Motor neuron (in vitro differentiated cells): ENCODE results near the gene RASL11B. TPM values are rescaled to one million over a fixed set of nuclear protein-coding genes. Genes with fewer than 3 reads are reported as not detected.
A peak's percentile ranks its signal among the peaks of the same experiment; 100 is the strongest.

ENCODE experiments used
- ATAC-seq, 8 experiments: fragments of 200-7000 bp; cut with Tn5 transposase; replicated peaks in 6 of 8; 2 replicates each; pipeline ENCODE4 v1.8.0; 2021; ENCODE audit warnings: mild to moderate bottlenecking in 8 of 8, moderate library complexity in 8 of 8
- H3K27ac ChIP-seq, 2 donors: fragments of 250-450 bp; sonication (Bioruptor Pico); 2 replicates each; pipeline ENCODE4 v1.9.0; 2021; ENCODE audit warnings: antibody characterized with exemption in 2 of 2, mild to moderate bottlenecking in 2 of 2, moderate library complexity in 1 of 2
- H3K4me1 ChIP-seq, 2 donors: fragments of 250-450 bp; sonication (Bioruptor Pico); replicated peaks in 1 of 2; 2 replicates each; pipeline ENCODE4 v1.6.1; 2021; ENCODE audit warnings: antibody characterized with exemption in 2 of 2, mild to moderate bottlenecking in 2 of 2, moderate library complexity in 1 of 2
- H3K4me3 ChIP-seq, 5 donors: fragments of 250-450 bp; sonication (Bioruptor Pico); 2 replicates each; pipeline ENCODE4 v1.9.0; 2021; ENCODE audit warnings: antibody characterized with exemption in 5 of 5, mild to moderate bottlenecking in 5 of 5, moderate library complexity in 4 of 5
- WGBS, 10 experiments: fragments of 450-650 bp; shearing (Covaris generic); methylation state at CpG; one replicate each; pipeline ENCODE4 v1.0.0; 2022; 5-methylcytosine and 5-hydroxymethylcytosine counted together
- in situ Hi-C, 9 experiments: fragments of 400-800 bp; cut with MboI; loops; one replicate each; pipeline ENCODE4 v1.15.0; 2021; ENCODE audit warnings: low sequenced_read_pairs in 9 of 9, low pct_unique_long_range_greater_than_20kb in 2 of 9; ENCODE audit not compliant: unreplicated experiment in 9 of 9
- total RNA-seq, 8 experiments: library from RNA; unstranded; fragments of 300-600 nt; gene quantifications; 2 replicates each; pipeline versions ENCODE4 v1.2.3 to v1.2.4, GENCODE V29; 2022

Gene RASL11B
- total RNA-seq, 8 experiments from 2014 or later = 0.41 to 17.7 (median 2.5) TPM

DNA sequence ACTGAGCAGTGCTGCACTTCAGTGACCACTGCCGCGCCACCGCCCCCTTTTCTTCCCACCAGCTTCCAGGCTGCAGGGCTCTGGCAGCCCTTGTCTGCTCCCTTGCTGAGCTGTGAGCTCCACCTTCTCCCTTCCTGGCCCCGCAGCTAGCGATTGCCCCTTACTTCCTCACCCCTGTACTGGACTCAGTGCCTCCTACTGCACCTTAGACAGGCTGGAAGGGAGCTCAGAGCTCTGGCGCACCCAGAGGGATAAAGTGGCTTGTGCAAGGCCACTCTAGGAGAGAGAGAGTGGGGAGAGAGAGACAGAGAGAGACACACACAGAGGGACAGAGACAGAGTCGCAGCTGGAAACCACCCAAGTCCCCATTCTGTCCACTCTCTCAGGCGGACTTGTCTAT lies 6.0 kb downstream of the RASL11B start:
- Histone ChIP-seq H3K4me3 (no peak overlapping the region), H3K27ac (no peak overlapping the region), H3K4me1 (peaks cover 7 to 23% of the 10 kb centered on the region in 2 donors)
- in situ Hi-C loops = no loop called here
- WGBS, 10 experiments = 0 to 82% (median 60%) methylated on average over 1 to 5 of the region's 8 CpGs; no CpG with 5 or more reads in 3 of the 10 experiments
- ATAC-seq = peak in 6 of 8 experiments; percentile 34 to 68 (median 62)

- 47 to 100% (median 75%) methylated on average over 1 to 5 of the region's 12 CpGs; no CpG with 5 or more reads in 4 of the 10 experiments for WGBS, 10 experiments
- in situ Hi-C loops = no loop called here
- Histone ChIP-seq H3K4me3 (no peak overlapping the region), H3K27ac (peak overlapping the region in 1 of 2 donors; percentile 27), H3K4me1 (peaks cover 16 to 27% of the 10 kb centered on the region in 2 donors)
- peak in 7 of 8 experiments; percentile 33 to 81 (median 49) for ATAC-seq
These were observed 7.1 kb downstream of the RASL11B start for GRCh38 chr4:52869196-52869595.

DNA sequence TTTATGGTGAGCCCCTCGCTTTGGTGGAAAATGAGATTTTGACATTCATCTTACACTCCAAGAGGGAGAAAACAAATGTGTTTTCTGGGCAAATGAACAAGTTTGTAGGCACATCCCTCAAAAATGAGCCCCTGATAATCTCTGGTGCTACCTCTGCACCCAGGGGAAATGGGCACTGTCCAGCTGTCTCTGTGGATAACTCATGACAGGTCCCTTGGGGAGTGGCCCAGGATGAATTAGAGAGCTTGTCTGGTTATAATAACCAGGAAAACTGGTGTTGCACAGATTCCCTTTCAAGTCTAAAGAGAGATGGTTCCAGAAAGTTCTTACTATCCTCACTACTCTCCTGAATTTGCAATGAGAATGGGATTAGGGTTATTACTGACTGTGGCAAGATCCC lies 7.5 kb downstream of the RASL11B start:
- WGBS, 10 experiments = 0 to 100% (median 60%) methylated on average over 1 of the region's 1 CpG; no CpG with 5 or more reads in 6 of the 10 experiments
- Histone ChIP-seq H3K4me3 (no peak overlapping the region), H3K27ac (no peak overlapping the region), H3K4me1 (peaks cover 16 to 28% of the 10 kb centered on the region in 2 donors)
- in situ Hi-C loops = no loop called here
- ATAC-seq = peak in 1 of 8 experiments; percentile 20

DNA sequence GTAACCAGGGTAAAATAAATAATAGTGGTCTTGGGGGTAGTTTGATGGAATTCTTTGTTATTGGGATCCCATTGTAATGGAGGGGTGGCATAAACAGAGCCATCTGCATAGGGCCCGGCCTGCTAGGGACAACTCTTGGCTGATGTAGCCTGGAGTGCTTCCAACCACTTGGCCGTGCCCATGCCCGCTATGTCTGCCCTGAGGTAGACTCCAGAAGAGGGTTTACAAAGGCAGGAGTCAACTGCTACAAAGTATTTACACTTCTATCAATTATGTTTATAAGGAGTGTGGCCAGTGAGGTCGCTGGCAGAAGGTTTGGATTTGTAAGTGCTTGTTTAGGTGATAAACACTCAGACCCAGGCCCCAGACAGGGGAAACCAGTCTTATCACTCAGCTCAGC lies 8.1 kb downstream of the RASL11B start:
- ATAC-seq = no peak
- WGBS, 10 experiments = 52 to 100% (median 78%) methylated on average over 1 to 3 of the region's 4 CpGs; no CpG with 5 or more reads in 6 of the 10 experiments
- Histone ChIP-seq H3K27ac (no peak overlapping the region), H3K4me1 (peaks cover 16 to 28% of the 10 kb centered on the region in 2 donors), H3K4me3 (no peak overlapping the region)
- in situ Hi-C loops = no loop called here

GRCh38 chr4:52873191-52873590 lies 11.1 kb downstream of the RASL11B start:
- WGBS, 10 experiments = 0 to 100% (median 20%) methylated on average over 1 of the region's 1 CpG; no CpG with 5 or more reads in 4 of the 10 experiments
- Histone ChIP-seq H3K4me1 (peaks cover 14 to 25% of the 10 kb centered on the region in 2 donors), H3K27ac (no peak overlapping the region), H3K4me3 (no peak overlapping the region)
- in situ Hi-C loops = no loop called here
- ATAC-seq = peak in 5 of 8 experiments; percentile 82 to 91 (median 90)

DNA sequence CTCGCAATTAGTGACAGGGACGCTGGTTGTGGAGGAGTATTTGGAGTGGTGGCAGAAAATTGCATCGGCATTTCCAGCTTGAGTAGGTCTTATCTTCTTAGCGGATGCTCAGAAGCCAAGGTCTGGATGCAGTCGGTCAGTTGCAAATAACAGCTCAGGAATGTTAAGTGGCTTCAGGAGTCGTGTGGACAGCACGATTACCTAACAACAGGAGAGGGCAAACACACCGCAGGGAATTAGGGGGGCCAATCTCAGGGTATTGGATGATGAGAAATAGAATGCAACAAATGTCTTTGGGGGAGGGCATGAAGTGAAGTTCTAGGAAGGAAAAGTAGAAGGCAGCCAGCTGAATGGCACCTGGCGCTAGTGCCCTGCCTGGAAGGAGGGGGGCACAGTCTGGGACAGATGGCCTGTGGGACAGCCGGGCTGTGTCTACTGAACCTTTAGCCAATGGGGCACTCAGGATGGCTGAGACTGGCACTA lies 11.8 kb downstream of the RASL11B start:
- ATAC-seq = peak in 1 of 8 experiments; percentile 35
- WGBS, 10 experiments = 31 to 100% (median 50%) methylated on average over 1 to 6 of the region's 10 CpGs; no CpG with 5 or more reads in 1 of the 10 experiments
- Histone ChIP-seq H3K27ac (no peak overlapping the region), H3K4me1 (peaks cover 13 to 24% of the 10 kb centered on the region in 2 donors), H3K4me3 (no peak overlapping the region)
- in situ Hi-C loops = no loop called here

- WGBS, 10 experiments = 82 to 100% (median 93%) methylated on average over 1 to 5 of the region's 5 CpGs; no CpG with 5 or more reads in 2 of the 10 experiments
- in situ Hi-C loops = no loop called here
- peaks cover 8 to 18% of the 10 kb centered on the region in 2 donors for H3K4me1 ChIP-seq
These were observed 12.8 kb downstream of the RASL11B start for GRCh38 chr4:52874948-52875347.

GRCh38 chr4:52876069-52876468 lies 14.0 kb downstream of the RASL11B start:
- 75 to 100% (median 90%) methylated on average over 1 to 2 of the region's 4 CpGs; no CpG with 5 or more reads in 6 of the 10 experiments for WGBS, 10 experiments
- no peak overlapping the region for H3K4me3 ChIP-seq
- peaks cover 8 to 18% of the 10 kb centered on the region in 2 donors for H3K4me1 ChIP-seq
- in situ Hi-C loops = no loop called here
- H3K27ac ChIP-seq = no peak overlapping the region
- no peak for ATAC-seq

More at GRCh38 chr4:52874948-52875347, 12.8 kb downstream of the RASL11B start:
- Histone ChIP-seq H3K27ac (no peak overlapping the region), H3K4me3 (no peak overlapping the region)
- no peak for ATAC-seq

DNA sequence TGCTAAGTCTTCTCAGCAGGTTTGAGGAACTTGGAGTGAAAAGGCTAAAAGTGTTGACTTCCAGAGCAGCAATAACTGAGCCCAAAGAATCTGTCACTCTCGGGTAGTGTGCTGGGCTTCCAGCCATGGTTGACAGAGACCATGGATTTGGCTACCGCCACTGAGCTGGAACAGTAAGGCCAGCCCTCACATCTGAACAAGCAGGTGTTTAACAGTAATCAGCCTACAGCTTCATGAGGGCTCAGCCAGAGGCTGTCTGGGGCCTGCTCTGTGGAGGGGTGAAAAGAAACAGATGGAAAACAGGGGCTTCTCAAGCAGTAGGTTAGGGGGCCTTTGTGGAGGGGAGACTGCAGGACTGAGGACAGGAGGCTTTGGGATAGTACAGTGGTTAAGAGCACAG lies 14.9 kb downstream of the RASL11B start:
- 89 to 100% (median 100%) methylated on average over 1 of the region's 2 CpGs; no CpG with 5 or more reads in 7 of the 10 experiments for WGBS, 10 experiments
- in situ Hi-C loops = no loop called here
- H3K27ac ChIP-seq = no peak overlapping the region
- peaks cover 8 to 18% of the 10 kb centered on the region in 2 donors for H3K4me1 ChIP-seq
- no peak for ATAC-seq
- H3K4me3 ChIP-seq = no peak overlapping the region

GRCh38 chr4:52877694-52878093 lies 15.6 kb downstream of the RASL11B start:
- no peak for ATAC-seq
- Histone ChIP-seq H3K27ac (no peak overlapping the region), H3K4me1 (peaks cover 8 to 18% of the 10 kb centered on the region in 2 donors), H3K4me3 (no peak overlapping the region)
- in situ Hi-C loops = no loop called here
- WGBS, 10 experiments = 67 to 100% (median 100%) methylated on average over 1 to 3 of the region's 6 CpGs; no CpG with 5 or more reads in 5 of the 10 experiments

DNA sequence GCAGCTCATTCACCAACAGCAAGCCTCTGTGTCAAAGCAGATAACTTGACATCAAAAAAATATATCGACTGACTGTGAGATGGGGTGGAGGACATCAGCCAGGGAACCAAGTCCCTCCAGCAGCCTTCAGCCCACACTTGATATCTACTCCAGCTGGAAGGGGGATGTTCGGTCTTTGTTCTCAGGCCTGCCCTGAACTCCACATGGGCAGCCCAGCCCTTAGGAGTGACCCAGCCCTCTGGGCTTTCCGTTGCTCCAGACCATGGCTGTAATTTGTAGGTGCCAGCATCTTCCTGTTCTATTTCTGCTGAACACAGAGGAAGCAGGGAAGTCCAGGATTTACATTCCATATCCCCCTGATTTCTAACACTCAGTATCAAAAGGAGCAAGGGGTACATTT lies 17.4 kb downstream of the RASL11B start:
- Histone ChIP-seq H3K4me3 (no peak overlapping the region), H3K27ac (no peak overlapping the region), H3K4me1 (peaks cover 0 to 8% of the 10 kb centered on the region in 2 donors)
- 80 to 100% (median 92%) methylated on average over 1 to 3 of the region's 3 CpGs; no CpG with 5 or more reads in 3 of the 10 experiments for WGBS, 10 experiments
- peak in 1 of 8 experiments; percentile 77 for ATAC-seq
- in situ Hi-C loops = no loop called here

DNA sequence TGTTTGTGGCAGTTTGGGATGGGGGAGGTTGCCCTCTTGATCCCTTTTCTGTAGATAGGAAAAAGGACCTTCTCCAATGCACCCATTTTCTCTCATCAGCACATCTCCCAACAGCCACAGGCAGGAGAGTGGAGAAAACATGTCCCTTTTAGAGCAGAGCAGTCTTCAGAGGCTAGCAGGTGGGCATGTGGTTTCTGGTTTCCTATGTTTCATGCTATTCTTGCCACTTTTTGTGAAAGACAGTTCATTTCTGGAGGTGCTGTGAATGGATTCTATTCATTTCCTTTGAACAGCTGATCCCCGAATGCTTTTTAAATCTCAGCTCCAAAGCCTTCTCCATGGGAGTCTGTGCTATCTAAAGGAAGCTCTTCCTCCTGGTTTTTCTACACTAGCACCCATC lies 18.9 kb downstream of the RASL11B start:
- H3K4me1 ChIP-seq = peaks cover 0 to 8% of the 10 kb centered on the region in 2 donors
- no peak for ATAC-seq
- H3K27ac ChIP-seq = no peak overlapping the region
- in situ Hi-C loops = no loop called here
- H3K4me3 ChIP-seq = no peak overlapping the region
- WGBS, 10 experiments = 29 to 100% (median 82%) methylated on average over 1 of the region's 1 CpG; no CpG with 5 or more reads in 6 of the 10 experiments

GRCh38 chr4:52883183-52883621 lies 21.1 kb downstream of the RASL11B start:
- ATAC-seq = no peak
- H3K4me3 ChIP-seq = no peak overlapping the region
- WGBS, 10 experiments = 29 to 100% (median 61%) methylated on average over 1 to 4 of the region's 4 CpGs; no CpG with 5 or more reads in 2 of the 10 experiments
- peaks cover 0 to 4% of the 10 kb centered on the region in 2 donors for H3K4me1 ChIP-seq
- H3K27ac ChIP-seq = no peak overlapping the region
- in situ Hi-C loops = no loop called here
